ENCODE measurements around the gene PDE8B.

PDE8B gene

GRCh38 chr5:77267496-77267895, 57.0 kb downstream of the PDE8B start:
- no peak overlapping the region for H3K27ac ChIP-seq

GRCh38 chr5:77272206-77272605, 61.7 kb downstream of the PDE8B start:
- H3K4me3 ChIP-seq = no peak overlapping the region
- no peak overlapping the region for H3K27ac ChIP-seq

More at GRCh38 chr5:77267496-77267895, 57.0 kb downstream of the PDE8B start:
- H3K4me3 ChIP-seq = no peak overlapping the region

DNA sequence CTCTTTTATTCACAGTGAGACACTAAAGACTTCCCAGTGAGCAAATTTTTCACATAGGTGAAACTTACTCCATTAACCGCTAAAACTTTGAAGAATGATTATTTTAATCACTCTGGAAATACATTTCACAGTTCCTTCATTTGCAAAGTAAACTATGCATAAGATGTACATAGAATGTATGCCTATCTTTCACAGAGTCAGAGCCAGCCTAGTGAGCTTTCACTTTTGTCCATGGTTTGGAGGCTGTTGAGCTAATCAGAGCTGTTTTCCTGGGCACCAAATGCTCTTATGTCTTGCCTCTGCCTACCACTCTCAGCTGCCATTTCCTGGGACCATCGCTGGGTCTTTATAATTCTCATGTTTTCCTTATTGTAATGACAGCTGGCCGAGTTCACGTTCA, 67.3 kb downstream of the PDE8B start:
- no peak overlapping the region for H3K4me3 ChIP-seq
- no peak overlapping the region for H3K27ac ChIP-seq

GRCh38 chr5:77280036-77280435, 69.6 kb downstream of the PDE8B start:
- H3K4me3 ChIP-seq = no peak overlapping the region
- H3K27ac ChIP-seq = no peak overlapping the region

GRCh38 chr5:77281969-77282336, 71.5 kb downstream of the PDE8B start:
- H3K27ac ChIP-seq = no peak overlapping the region
- H3K4me3 ChIP-seq = no peak overlapping the region

DNA sequence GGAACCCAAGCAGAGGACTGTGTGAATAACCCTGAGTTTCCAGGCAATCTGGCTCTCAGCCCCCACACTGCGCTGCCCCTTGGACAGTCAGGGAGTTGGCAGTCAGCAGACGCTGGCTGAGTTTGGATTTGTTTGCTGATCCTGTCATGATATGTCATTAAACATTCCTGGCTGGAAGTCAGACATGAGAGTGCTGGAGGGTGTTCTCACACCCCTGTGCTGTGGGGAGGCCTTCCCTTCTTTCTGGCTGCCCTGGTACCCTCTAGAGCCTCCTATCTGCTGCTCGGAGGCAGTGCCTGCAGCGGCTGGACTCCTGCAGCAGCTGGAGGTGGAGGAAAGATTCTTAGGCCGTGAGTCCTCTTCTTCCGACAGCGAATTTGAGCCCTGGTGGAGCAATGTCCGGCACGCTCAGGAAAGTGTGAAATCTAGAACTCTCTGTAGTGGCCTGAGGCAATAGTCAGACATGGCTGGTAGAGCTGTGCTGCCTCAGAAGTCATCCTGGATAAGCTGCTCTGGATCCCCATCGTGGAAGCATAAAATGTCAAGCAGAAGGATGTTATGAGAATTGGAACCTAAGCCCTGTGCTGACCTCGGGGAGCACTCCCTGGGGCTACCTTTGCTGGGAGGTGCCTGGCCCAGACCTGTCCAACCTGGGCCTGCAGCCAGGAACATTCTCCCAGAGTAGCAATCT, 72.0 kb downstream of the PDE8B start:
- no peak overlapping the region for H3K4me3 ChIP-seq
- H3K27ac ChIP-seq = no peak overlapping the region

DNA sequence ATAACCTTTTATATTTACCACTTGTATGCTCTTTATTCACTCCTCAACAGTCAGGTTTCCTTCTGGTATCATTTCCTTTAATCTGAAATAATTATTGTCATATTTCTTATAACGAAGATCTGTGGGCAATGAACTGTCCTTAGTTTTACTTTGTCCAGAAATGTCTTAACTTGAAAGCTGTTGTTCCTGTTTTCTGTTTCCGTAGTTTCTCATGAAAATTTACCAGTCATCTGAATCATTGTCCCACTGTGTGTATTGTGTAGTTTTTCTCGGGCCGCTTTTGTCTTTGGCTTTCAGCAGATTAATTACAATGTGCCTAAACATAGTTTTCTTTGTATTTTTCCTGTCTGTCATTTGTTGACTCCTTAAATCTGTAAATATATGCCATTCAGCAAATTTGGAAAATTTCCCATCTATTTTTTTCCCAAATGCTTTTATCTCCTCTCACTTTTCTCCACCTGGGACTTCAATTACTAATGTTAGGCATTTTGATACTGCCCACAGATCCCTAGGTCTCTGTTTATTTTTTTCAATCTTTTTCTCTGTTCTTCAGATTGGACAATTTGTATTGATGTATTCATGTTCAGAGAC, 74.9 kb downstream of the PDE8B start:
- Histone ChIP-seq H3K4me3 (no peak overlapping the region), H3K27ac (no peak overlapping the region)

- Histone ChIP-seq H3K4me3 (no peak overlapping the region), H3K27ac (peak overlapping the region in 1 of 21 experiments; percentile 17)
Observed at GRCh38 chr5:77292026-77292757, 81.7 kb downstream of the PDE8B start.

DNA sequence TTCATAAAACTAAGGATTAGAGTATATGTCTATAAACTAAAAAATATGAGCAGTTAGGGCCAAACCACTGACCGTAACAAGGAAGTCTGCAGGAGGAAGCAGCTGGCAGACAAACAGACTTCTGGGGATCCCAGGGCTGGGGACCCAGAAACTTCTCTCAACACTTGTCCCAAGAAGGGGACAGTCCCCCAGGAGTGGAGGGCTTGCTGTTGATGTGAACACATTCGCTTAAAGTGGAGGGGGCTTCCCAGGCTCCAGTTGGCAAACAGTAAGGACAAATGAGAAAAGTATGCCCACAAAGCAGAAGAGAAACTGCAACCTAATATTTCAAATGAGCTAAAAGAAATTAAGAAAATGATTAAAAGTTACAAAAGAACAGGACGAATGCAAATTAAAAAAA, 83.7 kb downstream of the PDE8B start:
- H3K27ac ChIP-seq = no peak overlapping the region
- no peak overlapping the region for H3K4me3 ChIP-seq

DNA sequence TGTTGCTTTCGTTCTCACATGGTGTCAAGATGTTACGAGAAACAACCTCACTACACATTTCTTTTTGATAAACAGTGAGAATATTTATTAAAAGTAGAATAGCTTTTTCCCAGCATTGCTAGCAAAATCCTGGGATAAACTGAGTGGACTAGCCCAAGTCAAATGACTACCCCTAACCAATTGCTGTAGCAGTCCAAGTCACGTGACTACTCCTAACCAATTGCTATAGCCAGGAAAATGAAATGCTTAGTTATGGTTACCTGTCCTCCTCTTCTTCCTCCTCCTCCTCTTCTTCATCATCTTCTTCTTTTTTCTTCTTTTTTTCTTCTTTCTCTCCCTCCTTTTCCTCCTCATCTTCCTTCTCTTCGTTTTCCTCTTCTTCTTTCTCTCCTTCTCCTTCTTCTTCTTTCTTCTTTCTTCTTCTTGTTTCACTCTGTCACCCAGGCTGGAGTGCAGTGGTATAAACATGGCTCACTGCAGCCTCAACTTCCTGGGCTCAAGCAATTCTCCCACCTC, 85.4 kb downstream of the PDE8B start:
- no peak overlapping the region for H3K27ac ChIP-seq
- no peak overlapping the region for H3K4me3 ChIP-seq

- H3K27ac ChIP-seq = no peak overlapping the region
- H3K4me3 ChIP-seq = no peak overlapping the region
Observed at GRCh38 chr5:77298146-77298545, 87.7 kb downstream of the PDE8B start.

DNA sequence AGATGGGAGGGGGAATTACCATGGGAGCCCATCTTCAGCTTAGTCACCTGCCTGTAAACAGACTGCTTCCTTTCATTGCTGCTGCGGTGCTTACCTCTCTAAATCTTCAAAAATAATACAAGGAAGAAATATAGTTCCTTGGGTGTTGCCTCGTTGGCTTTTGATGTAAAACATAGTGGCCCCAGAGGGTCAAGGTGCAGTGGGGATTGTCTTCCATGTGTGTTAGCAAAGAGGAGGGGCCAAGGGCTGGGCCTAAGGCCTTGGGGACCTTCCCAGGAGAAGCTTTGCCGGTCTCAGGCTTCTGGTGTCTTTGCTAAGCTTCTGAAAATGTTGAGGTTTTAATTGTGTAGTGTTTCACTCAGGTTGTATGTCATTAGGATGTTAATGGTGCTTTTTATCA, 90.0 kb downstream of the PDE8B start:
- Histone ChIP-seq H3K4me3 (no peak overlapping the region), H3K27ac (no peak overlapping the region)

- Histone ChIP-seq H3K4me3 (no peak overlapping the region), H3K27ac (no peak overlapping the region)
Observed at GRCh38 chr5:77301447-77301883, 91.0 kb downstream of the PDE8B start.

- Histone ChIP-seq H3K4me3 (no peak overlapping the region), H3K27ac (no peak overlapping the region)
Observed at GRCh38 chr5:77302247-77302646, 91.8 kb downstream of the PDE8B start.

GRCh38 chr5:77302653-77303052, 92.2 kb downstream of the PDE8B start:
- no peak overlapping the region for H3K27ac ChIP-seq
- no peak overlapping the region for H3K4me3 ChIP-seq

DNA sequence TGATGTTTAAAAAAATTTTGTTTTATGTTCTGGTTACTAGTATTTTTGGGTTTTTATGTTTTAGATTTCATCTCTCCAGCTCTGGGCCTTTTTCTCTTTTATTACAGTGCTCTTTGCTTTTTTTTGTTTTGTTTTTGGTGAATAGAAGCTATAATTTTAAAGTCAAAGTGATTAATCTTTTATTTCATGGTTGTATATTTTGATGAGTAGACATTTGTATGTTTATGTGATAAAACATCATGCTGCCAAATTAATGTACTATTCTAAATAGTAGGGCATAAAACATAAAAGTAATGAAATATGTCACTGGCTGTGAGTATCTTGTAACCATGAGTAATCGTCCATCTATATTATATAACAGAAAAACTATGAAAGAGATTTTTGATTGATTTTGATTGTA, 93.9 kb downstream of the PDE8B start:
- Histone ChIP-seq H3K4me3 (no peak overlapping the region), H3K27ac (no peak overlapping the region)

DNA sequence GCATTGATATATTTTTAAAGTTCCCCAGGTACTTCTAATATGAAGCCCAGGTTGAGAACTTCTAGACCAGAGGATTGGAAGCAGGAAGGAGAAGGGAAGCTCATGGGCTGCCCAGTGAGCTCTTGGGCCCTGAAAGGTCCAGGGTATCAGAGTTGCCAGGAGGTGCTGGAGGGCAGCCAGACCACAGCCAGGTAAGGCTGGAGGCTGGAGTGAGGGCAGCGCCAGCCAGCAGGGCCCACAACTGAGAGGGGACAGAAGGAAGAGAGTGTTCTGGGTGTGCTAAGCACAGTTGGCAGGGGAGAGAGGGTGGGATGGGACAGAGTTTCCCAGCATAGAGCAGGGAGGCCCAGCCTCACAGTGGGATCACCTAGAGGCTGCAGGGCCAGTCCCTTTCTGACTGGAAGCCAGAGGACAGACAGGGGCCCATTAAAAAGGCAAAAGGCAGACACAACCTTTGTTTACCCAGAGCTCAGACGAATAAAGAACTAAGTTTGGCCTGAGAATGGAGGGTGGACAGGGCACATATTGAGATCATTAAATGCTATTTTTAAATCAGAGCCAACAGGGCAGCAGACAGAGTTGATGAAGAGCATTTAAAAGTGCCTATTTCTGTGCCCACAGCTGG, 94.9 kb downstream of the PDE8B start:
- H3K4me3 ChIP-seq = no peak overlapping the region
- peak overlapping the region in 4 of 21 experiments; percentile 5 to 63 (median 30) for H3K27ac ChIP-seq

DNA sequence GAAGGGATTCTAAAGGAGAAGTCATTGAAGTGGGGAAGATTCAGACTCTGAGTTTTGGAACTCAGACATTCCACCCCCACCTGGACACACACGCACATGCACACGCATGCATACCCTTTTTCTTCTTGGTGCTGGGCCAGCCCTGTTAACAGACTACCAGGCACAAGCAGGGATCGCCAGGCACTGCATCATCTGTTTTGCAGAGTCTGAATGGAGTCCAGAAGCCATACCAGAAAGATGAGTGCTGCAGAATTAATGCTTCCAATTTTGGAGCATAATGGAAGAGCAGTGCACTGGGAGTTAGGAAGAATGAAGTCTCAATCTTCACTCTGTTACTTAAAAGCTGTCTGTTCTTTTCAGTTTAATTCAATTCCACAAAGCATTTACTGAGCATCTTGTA, 95.5 kb downstream of the PDE8B start:
- Histone ChIP-seq H3K4me3 (no peak overlapping the region), H3K27ac (peak overlapping the region in 1 of 21 experiments; percentile 5)

DNA sequence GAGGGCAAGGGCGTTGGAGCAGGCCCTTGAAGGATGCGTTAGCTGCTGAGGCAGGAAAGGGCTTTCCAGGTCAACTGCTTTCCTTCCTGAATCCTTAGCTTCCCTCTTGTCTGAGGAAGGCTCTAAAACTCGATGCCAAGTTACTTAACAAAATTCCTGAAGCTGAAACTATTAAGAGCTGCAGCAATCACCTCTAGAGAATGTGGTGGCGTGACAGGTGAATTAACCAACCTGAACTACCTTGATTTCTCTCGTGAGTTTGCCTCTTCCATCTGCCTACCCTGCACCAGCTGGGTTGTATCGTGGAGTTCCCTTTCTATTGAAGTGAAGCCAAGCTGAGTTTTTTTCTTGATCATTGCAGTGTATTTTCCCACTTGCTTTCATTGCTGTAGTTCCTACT, 96.1 kb downstream of the PDE8B start:
- Histone ChIP-seq H3K27ac (no peak overlapping the region), H3K4me3 (no peak overlapping the region)

DNA sequence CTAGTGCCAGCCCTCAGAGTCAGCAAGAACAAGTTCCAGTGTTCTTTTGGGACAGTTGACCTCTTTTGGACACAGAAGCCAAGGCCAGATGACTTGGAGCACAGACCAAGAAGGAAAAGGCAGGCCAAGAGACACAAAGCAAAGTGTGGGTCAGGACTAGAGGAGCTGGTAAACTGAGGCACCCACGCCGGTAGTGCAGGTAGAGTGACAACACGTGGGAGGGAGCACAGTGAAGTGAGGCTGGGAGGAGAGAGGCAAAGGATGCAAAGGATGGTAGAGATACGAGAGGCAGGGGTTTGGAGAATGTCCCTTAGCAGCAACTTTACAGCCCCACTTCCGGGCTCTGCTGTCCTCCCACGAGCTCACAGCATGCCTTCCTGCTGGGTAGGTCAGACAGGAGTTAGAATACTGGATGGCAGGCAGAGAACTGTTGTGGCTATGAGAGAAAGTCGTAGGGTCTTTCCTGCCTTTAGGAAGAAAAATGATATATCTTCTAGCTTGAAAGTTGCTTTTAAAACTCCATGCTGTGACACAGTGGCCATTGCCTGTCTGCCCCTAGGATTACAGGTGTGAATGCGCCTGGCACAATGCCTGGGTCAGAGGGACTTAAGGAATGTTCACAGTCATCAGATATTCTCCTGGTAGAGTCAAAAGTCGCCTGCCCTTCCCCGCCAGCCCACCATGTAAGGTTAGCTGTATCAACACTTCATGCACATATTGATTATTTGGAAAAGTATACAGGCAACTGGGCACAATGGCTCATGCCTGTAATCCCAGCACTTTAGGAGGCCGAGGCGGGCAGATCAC, 97.9 kb downstream of the PDE8B start:
- Histone ChIP-seq H3K27ac (no peak overlapping the region), H3K4me3 (no peak overlapping the region)
